ENCODE data around the gene CMKLR1. TPM values are rescaled to one million over a fixed set of nuclear protein-coding genes. Genes with fewer than 3 reads are reported as not detected.

Gene CMKLR1
- total RNA-seq, 1 experiment from 2014 or later = 0.15 TPM

GRCh38 chr12:108305991-108306501 is 33.1 kb downstream of the CMKLR1 start:
- no peaks in the 10 kb centered on the region for H3K9me3 ChIP-seq (ENCODE audit: control insufficient read depth in 1 of 2, insufficient read depth in 1 of 2, low read depth in 1 of 2, low read length in 2 of 2)
- no peak for DNase-seq (ENCODE audit: low read depth, low spot score)
- POLR2A ChIA-PET = no interaction called here

GRCh38 chr12:108305520-108305919 is 33.6 kb downstream of the CMKLR1 start:
- Histone ChIP-seq H3K4me2 (ENCODE audit: low read length) (peak overlapping the region; percentile 44), H3K36me3 (ENCODE audit: control insufficient read depth in 1 of 2, insufficient read depth in 2 of 2, low read length in 2 of 2) (no peaks in the 10 kb centered on the region), H3K4me3 (replicated peaks in 1 of 2; ENCODE audit: low read depth in 1 of 2, low read length in 2 of 2) (no peak overlapping the region), H3K9me3 (ENCODE audit: control insufficient read depth in 1 of 2, insufficient read depth in 1 of 2, low read depth in 1 of 2, low read length in 2 of 2) (no peaks in the 10 kb centered on the region), H3K27ac (ENCODE audit: low read depth, low read length) (no peak overlapping the region), H2AFZ (ENCODE audit: low read depth, low read length, poor library complexity, severe bottlenecking) (no peak overlapping the region), H3K9me2 (ENCODE audit: insufficient read depth) (no peaks in the 10 kb centered on the region), H3K9ac (ENCODE audit: low read length) (no peak overlapping the region), H4K20me1 (ENCODE audit: insufficient read depth) (no peaks in the 10 kb centered on the region), H3K27me3 (ENCODE audit: insufficient read depth, low read length) (peaks cover 9% of the 10 kb centered on the region; the same call in 1 of the 2 replicates), H3K79me2 (ENCODE audit: insufficient read depth, low read length) (no peaks in the 10 kb centered on the region), H3K4me1 (ENCODE audit: control insufficient read depth in 1 of 2, insufficient read depth in 2 of 2, low read length in 2 of 2) (peaks cover 12 to 35% of the 10 kb centered on the region in 2 experiments)
- TF ChIP-seq SIN3A (IDR thresholded peaks at IDR 0.05; ENCODE audit: low read depth) = no peak
- no peak for TF ChIP-seq EZH2phosphoT487 (IDR thresholded peaks at IDR 0.05; ENCODE audit: borderline replicate concordance)
- no peak for TF ChIP-seq YY1 (IDR thresholded peaks at IDR 0.05; ENCODE audit: extremely low read depth, insufficient replicate concordance, low read depth, low read length)
- TF ChIP-seq ZBTB33 (IDR thresholded peaks at IDR 0.05; ENCODE audit: extremely low read depth, insufficient replicate concordance, low read length) = no peak
- no peak for TF ChIP-seq SRF (IDR thresholded peaks at IDR 0.05; ENCODE audit: low read depth)
- no peak for TF ChIP-seq ZFX (IDR thresholded peaks at IDR 0.05)
- no peak for TF ChIP-seq CTCF (IDR thresholded peaks at IDR 0.05 in 2 of 3, conservative IDR thresholded peaks at IDR 0.05 in 1 of 3; ENCODE audit: borderline replicate concordance in 1 of 3, insufficient read depth in 1 of 3, low read depth in 2 of 3, low read length in 2 of 3)
- DNase-seq (ENCODE audit: low read depth, low spot score) (no peak), ATAC-seq (peak; percentile 35)
- intact Hi-C loops (cut with micrococcal nuclease) = no loop called here
- BruUV-seq (replicated peaks) = no TSS peak
- RAD21 ChIA-PET (ENCODE audit: low non-redundant PET in 1 of 2, low total read pairs in 2 of 2, uncharacterized antibody in 2 of 2, unreplicated experiment in 2 of 2) = no interaction called here
- POLR2A ChIA-PET = no interaction called here
- CTCF ChIA-PET = no interaction called here

More at GRCh38 chr12:108305991-108306501, 33.1 kb downstream of the CMKLR1 start:
- intact Hi-C loops (cut with micrococcal nuclease) = no loop called here
- CTCF ChIA-PET = interaction anchor here (0.7 kb wide), 1 partner anchor 189 kb away, joined by 3 read pairs; no protein-coding TSS in a partner anchor
- no peak overlapping the region for H2AFZ ChIP-seq (ENCODE audit: low read depth, low read length, poor library complexity, severe bottlenecking)
- TF ChIP-seq ZFX (IDR thresholded peaks at IDR 0.05) (no peak), FOSL1 (IDR thresholded peaks at IDR 0.05; ENCODE audit: low read depth) (no peak), ZNF274 (IDR thresholded peaks at IDR 0.05; ENCODE audit: low read depth, low read length) (no peak), SIN3A (IDR thresholded peaks at IDR 0.05; ENCODE audit: low read depth) (no peak), MAX (IDR thresholded peaks at IDR 0.05) (no peak), CBX3 (IDR thresholded peaks at IDR 0.05; ENCODE audit: low read depth) (no peak), RAD21 (IDR thresholded peaks at IDR 0.05; ENCODE audit: low read depth) (no peak), TCF7L2 (IDR thresholded peaks at IDR 0.05; ENCODE audit: borderline replicate concordance, extremely low read depth, insufficient read depth, insufficient read length) (no peak), ELF1 (IDR thresholded peaks at IDR 0.05; ENCODE audit: borderline replicate concordance, low read depth) (no peak), CEBPB (IDR thresholded peaks at IDR 0.05; ENCODE audit: low read depth) (no peak), SP1 (IDR thresholded peaks at IDR 0.05; ENCODE audit: low read depth) (no peak), POLR2A (IDR thresholded peaks at IDR 0.05; ENCODE audit: borderline replicate concordance, extremely low read depth, insufficient read depth, insufficient read length) (no peak), EGR1 (IDR thresholded peaks at IDR 0.05; ENCODE audit: low read depth) (no peak), EZH2 (IDR thresholded peaks at IDR 0.05) (no peak), JUND (IDR thresholded peaks at IDR 0.05) (no peak)
- peaks cover 9% of the 10 kb centered on the region; the same call in 1 of the 2 replicates for H3K27me3 ChIP-seq (ENCODE audit: insufficient read depth, low read length)
- no peaks in the 10 kb centered on the region for H3K9me2 ChIP-seq (ENCODE audit: insufficient read depth)
- peaks cover 12 to 35% of the 10 kb centered on the region in 2 experiments for H3K4me1 ChIP-seq (ENCODE audit: control insufficient read depth in 1 of 2, insufficient read depth in 2 of 2, low read length in 2 of 2)
- BruUV-seq (replicated peaks) = no TSS peak
- no peaks in the 10 kb centered on the region for H4K20me1 ChIP-seq (ENCODE audit: insufficient read depth)
- RAD21 ChIA-PET (ENCODE audit: low non-redundant PET in 1 of 2, low total read pairs in 2 of 2, uncharacterized antibody in 2 of 2, unreplicated experiment in 2 of 2) = no interaction called here
- no peak overlapping the region for H3K27ac ChIP-seq (ENCODE audit: low read depth, low read length)
- no peak overlapping the region for H3K9ac ChIP-seq (ENCODE audit: low read length)
- no peaks in the 10 kb centered on the region for H3K36me3 ChIP-seq (ENCODE audit: control insufficient read depth in 1 of 2, insufficient read depth in 2 of 2, low read length in 2 of 2)
- no peaks in the 10 kb centered on the region for H3K79me2 ChIP-seq (ENCODE audit: insufficient read depth, low read length)
- H3K4me2 ChIP-seq (ENCODE audit: low read length) = peak overlapping the region; percentile 44
- 0 out of 2 replicates have a peak, but pooled peaks have one; percentile 8 for ATAC-seq
- no peak overlapping the region for H3K4me3 ChIP-seq (replicated peaks in 1 of 2; ENCODE audit: low read depth in 1 of 2, low read length in 2 of 2)
